GM23338 (cell line): ENCODE measurements around the gene CTNND2.

Experiments used
- CREB1 ChIP-seq: fragments of 250-450 bp; sonication (Bioruptor Pico); IDR thresholded peaks from 2 replicates; pipeline ENCODE4 v1.5.0; 2020; ENCODE audit warnings: low read depth, mild to moderate bottlenecking, moderate library complexity
- CTCF ChIP-seq, 2 experiments: fragments of 200-600 bp in 1 of 2; sonication (generic) in 1 of 2; conservative IDR thresholded peaks; 2 replicates each; pipeline versions ENCODE4 v1.5.1 to v1.6.1; 2016 to 2017; ENCODE audit warnings: antibody characterized with exemption in 2 of 2, low read depth in 2 of 2, mild to moderate bottlenecking in 2 of 2, moderate library complexity in 1 of 2
- EZH2 ChIP-seq: fragments of 200-600 bp; sonication (generic); IDR thresholded peaks from one replicate; pipeline ENCODE4 v1.8.0; 2017; ENCODE audit warnings: antibody characterized with exemption, mild to moderate bottlenecking, low read depth; ENCODE audit not compliant: unreplicated experiment
- EZH2phosphoT487 ChIP-seq: fragments of 200-600 bp; sonication (generic); IDR thresholded peaks from one replicate; pipeline ENCODE4 v1.8.1; 2018; ENCODE audit warnings: antibody characterized with exemption; ENCODE audit not compliant: unreplicated experiment
- POLR2AphosphoS5 ChIP-seq: IDR thresholded peaks from 2 replicates; pipeline ENCODE4 v1.6.1; 2016; ENCODE audit warnings: antibody characterized with exemption, low read depth
- REST ChIP-seq: IDR thresholded peaks from one replicate; pipeline ENCODE4 v1.6.1; 2018; ENCODE audit warnings: antibody characterized with exemption; ENCODE audit not compliant: unreplicated experiment
- ZNF331 ChIP-seq: fragments of 250-450 bp; sonication (Bioruptor Pico); IDR thresholded peaks from 2 replicates; pipeline ENCODE4 v1.5.0; 2020; ENCODE audit warnings: low read depth, mild to moderate bottlenecking, moderate library complexity

- TF ChIP-seq CTCF (conservative IDR thresholded peaks at IDR 0.05; ENCODE audit: low read depth in 2 of 2) (no peak), REST (no peak), EZH2phosphoT487 (no peak), CREB1 (CRISPR knock-in tag) (no peak), EZH2 (no peak), POLR2AphosphoS5 (no peak), ZNF331 (no peak)
These were observed 866.3 kb downstream of the CTNND2 start for GRCh38 chr5:11037941-11038340.
